K562 (cell line): ENCODE results near the gene NUP107. TPM values are rescaled to one million over a fixed set of nuclear protein-coding genes. Genes with fewer than 3 reads are reported as not detected.

ENCODE experiments used
- CCNT2 ChIP-seq: IDR thresholded peaks from 2 replicates; pipeline ENCODE4 v1.6.1; 2011; ENCODE audit warnings: borderline replicate concordance, low read depth, mild to moderate bottlenecking, moderate library complexity, mixed read lengths, low read length; ENCODE audit not compliant: insufficient read length; ENCODE audit errors: extremely low read depth
- EP400 ChIP-seq: fragments of 450-650 bp; IDR thresholded peaks from 2 replicates; pipeline ENCODE4 v1.6.1; 2017; ENCODE audit warnings: antibody characterized with exemption, mild to moderate bottlenecking, moderate library complexity
- JUNB ChIP-seq: fragments of 450-650 bp; formaldehyde crosslinking; conservative IDR thresholded peaks from 2 replicates; pipeline ENCODE4 v1.4.0; 2020; ENCODE audit warnings: mild to moderate bottlenecking
- KLF16 ChIP-seq: IDR thresholded peaks from 2 replicates; pipeline ENCODE4 v1.6.1; 2016; ENCODE audit warnings: antibody characterized with exemption
- L3MBTL2 ChIP-seq: fragments of 450-650 bp; IDR thresholded peaks from 2 replicates; pipeline ENCODE4 v1.6.1; 2016; ENCODE audit warnings: mild to moderate bottlenecking, moderate library complexity
- MTF1 ChIP-seq: fragments of 250-450 bp; sonication (Bioruptor Pico); IDR thresholded peaks from 2 replicates; pipeline ENCODE4 v1.9.0; 2021; ENCODE audit warnings: moderate library complexity, mild to moderate bottlenecking, inconsistent platforms, borderline replicate concordance
- NEUROD1 ChIP-seq: fragments of 150-350 bp; IDR thresholded peaks from 2 replicates; pipeline ENCODE4 v1.6.1; 2014; ENCODE audit warnings: borderline replicate concordance, low read length, low read depth; ENCODE audit not compliant: partially characterized antibody
- PML ChIP-seq: IDR thresholded peaks from 2 replicates; pipeline ENCODE4 v1.6.1; 2012; ENCODE audit warnings: low read length, inconsistent platforms
- POLR3G ChIP-seq: IDR thresholded peaks from 2 replicates; pipeline ENCODE4 v1.6.1; 2011; ENCODE audit not compliant: insufficient read length, insufficient replicate concordance; ENCODE audit errors: extremely low read depth
- SPI1 ChIP-seq: IDR thresholded peaks from 2 replicates; pipeline ENCODE4 v1.6.1; 2011; ENCODE audit warnings: low read depth, low read length, control low read depth, borderline replicate concordance
- TFAP4 ChIP-seq: sonication (generic); formaldehyde crosslinking; IDR thresholded peaks from 2 replicates; pipeline ENCODE4 v1.8.0; 2022; ENCODE audit warnings: missing genetic modification reagents, mild to moderate bottlenecking, moderate library complexity, borderline replicate concordance
- YBX1 ChIP-seq: fragments of 450-650 bp; IDR thresholded peaks from 2 replicates; pipeline ENCODE4 v1.7.1; 2016; ENCODE audit warnings: mild to moderate bottlenecking
- YY1 ChIP-seq, 3 experiments: IDR thresholded peaks; 2 replicates each; pipeline ENCODE4 v1.6.1; 2011; ENCODE audit warnings: low read length in 2 of 3, mild to moderate bottlenecking in 2 of 3, moderate library complexity in 2 of 3, borderline replicate concordance in 1 of 3, control low read depth in 1 of 3, low read depth in 1 of 3; ENCODE audit not compliant: insufficient read depth in 3 of 3, insufficient replicate concordance in 2 of 3, control insufficient read depth in 1 of 3, insufficient read length in 1 of 3; ENCODE audit errors: extremely low read depth in 1 of 3
- ZBTB12 ChIP-seq: fragments of 250-450 bp; sonication (Bioruptor Pico); IDR thresholded peaks from 2 replicates; pipeline ENCODE4 v1.4.0; 2020
- ZNF24 ChIP-seq: fragments of 450-650 bp; IDR thresholded peaks from 2 replicates; pipeline ENCODE4 v1.6.1; 2016
- ZNF347 ChIP-seq: fragments of 450-650 bp; formaldehyde crosslinking; IDR thresholded peaks from 2 replicates; pipeline ENCODE4 v1.4.0; 2020; ENCODE audit warnings: low read depth, mild to moderate bottlenecking, moderate library complexity
- ZNF766 ChIP-seq: fragments of 200-800 bp; sonication (Bioruptor generic); conservative IDR thresholded peaks from 2 replicates; pipeline ENCODE4 v1.6.1; 2016; ENCODE audit warnings: missing genetic modification characterization, missing compliant biosample characterization
- polyA plus RNA-seq, 8 experiments: library from polyadenylated mRNA; depleted of rRNA in 4 of 8; stranded (reverse) in 5 of 8; unstranded in 3 of 8; fragments of >200 nt; fragmentation: Nextera tagmentation in 2 of 8; fragmentation: Illumina TruSeq in 1 of 8; extraction: Ambion mirVana in 2 of 8; extraction: Trizol in 1 of 8; gene quantifications; 2 replicates each; pipeline versions ENCODE4 v1.2.1 to v1.2.3, GENCODE V29; 2011 to 2014; ENCODE audit warnings: inconsistent platforms in 1 of 8, missing spikeins in 1 of 8
- total RNA-seq, 7 experiments: library from RNA; depleted of rRNA in 6 of 7; stranded (reverse); fragments of >200 nt in 6 of 7; fragmentation: Illumina TruSeq in 2 of 7; extraction: Trizol in 2 of 7; gene quantifications; 2 replicates each; pipeline versions ENCODE4 v1.2.1 to v1.2.3, GENCODE V29; 2011 to 2021; ENCODE audit warnings: low replicate concordance in 1 of 7
- TF ChIP-seq, protein P1 (sequence below): fragments of 450-650 bp; formaldehyde crosslinking; IDR thresholded peaks from 2 replicates; pipeline ENCODE4 v1.4.0; 2020; ENCODE audit warnings: mild to moderate bottlenecking, moderate library complexity
- TF ChIP-seq, protein P2 (sequence below): fragments of 200-800 bp; sonication (Bioruptor generic); IDR thresholded peaks from 2 replicates; pipeline ENCODE4 v1.6.1; 2016; ENCODE audit warnings: missing genetic modification characterization, missing compliant biosample characterization

NUP107 gene
- total and polyA plus RNA-seq, 9 of the 15 experiments (the other 6 are each of a cell fraction or from before 2014, with no cell fraction given) = 129 to 277 (median 199) TPM

DNA sequence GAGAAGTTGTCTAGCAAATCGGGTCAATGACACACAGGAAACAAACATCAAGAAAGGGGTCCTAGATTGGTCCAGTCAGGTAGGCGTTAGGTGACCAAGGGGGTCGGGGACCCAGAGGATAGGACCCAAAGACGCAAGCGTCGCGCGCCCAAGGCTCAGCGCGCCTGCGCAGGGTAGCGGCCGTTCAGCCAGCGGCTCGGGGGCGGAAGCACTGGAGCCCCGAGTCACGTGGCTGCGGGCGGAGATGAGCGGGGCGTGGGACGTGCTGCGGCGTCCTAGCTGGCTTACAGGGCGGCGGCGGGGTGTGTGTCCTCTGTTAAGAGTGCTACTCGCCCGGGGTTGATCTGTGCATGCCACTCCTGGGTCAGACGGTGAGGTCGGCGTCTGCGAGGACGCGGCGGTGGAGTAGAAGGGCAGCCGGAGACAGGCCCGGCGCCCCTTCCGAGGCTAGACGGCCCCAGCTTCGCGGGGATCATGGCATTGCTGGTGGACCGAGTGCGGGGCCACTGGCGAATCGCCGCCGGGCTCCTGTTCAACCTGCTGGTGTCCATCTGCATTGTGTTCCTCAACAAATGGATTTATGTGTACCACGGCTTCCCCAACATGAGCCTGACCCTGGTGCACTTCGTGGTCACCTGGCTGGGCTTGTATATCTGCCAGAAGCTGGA is 59.3 kb downstream of the NUP107 start, which contains the start of gene SLC35E3 (continued):
- TF ChIP-seq KLF16 (no peak), POLR3G (no peak), L3MBTL2 (peak; percentile 75), EP400 (peak; percentile 77), NEUROD1 (no peak), SPI1 (0 out of 2 replicates have a peak, but pooled peaks have one; percentile 18), TFAP4 (no peak; the same call in none of the 2 replicates), JUNB (CRISPR knock-in tag) (no peak), ZNF766 (CRISPR knock-in tag) (no peak), ZNF347 (CRISPR knock-in tag) (no peak), PML (0 out of 2 replicates have a peak, but pooled peaks have one; percentile 23), YBX1 (no peak), ZBTB12 (CRISPR knock-in tag) (peak; percentile 53; the same call in 1 of the 2 replicates), CCNT2 (peak; percentile 93), MTF1 (CRISPR knock-in tag) (no peak), ZNF24 (peak; percentile 9; the same call in 1 of the 2 replicates), YY1 (IDR thresholded peaks at IDR 0.05; ENCODE audit: borderline replicate concordance in 1 of 3, control insufficient read depth in 1 of 3, extremely low read depth in 1 of 3, insufficient read depth in 3 of 3, insufficient read length in 1 of 3, insufficient replicate concordance in 2 of 3, low read depth in 1 of 3, low read length in 2 of 3) (peak in 2 of 3 experiments; percentile 59 to 68)
- TF ChIP-seq, protein P1, sequence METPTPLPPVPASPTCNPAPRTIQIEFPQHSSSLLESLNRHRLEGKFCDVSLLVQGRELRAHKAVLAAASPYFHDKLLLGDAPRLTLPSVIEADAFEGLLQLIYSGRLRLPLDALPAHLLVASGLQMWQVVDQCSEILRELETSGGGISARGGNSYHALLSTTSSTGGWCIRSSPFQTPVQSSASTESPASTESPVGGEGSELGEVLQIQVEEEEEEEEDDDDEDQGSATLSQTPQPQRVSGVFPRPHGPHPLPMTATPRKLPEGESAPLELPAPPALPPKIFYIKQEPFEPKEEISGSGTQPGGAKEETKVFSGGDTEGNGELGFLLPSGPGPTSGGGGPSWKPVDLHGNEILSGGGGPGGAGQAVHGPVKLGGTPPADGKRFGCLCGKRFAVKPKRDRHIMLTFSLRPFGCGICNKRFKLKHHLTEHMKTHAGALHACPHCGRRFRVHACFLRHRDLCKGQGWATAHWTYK = no peak
- TF ChIP-seq, protein P2, sequence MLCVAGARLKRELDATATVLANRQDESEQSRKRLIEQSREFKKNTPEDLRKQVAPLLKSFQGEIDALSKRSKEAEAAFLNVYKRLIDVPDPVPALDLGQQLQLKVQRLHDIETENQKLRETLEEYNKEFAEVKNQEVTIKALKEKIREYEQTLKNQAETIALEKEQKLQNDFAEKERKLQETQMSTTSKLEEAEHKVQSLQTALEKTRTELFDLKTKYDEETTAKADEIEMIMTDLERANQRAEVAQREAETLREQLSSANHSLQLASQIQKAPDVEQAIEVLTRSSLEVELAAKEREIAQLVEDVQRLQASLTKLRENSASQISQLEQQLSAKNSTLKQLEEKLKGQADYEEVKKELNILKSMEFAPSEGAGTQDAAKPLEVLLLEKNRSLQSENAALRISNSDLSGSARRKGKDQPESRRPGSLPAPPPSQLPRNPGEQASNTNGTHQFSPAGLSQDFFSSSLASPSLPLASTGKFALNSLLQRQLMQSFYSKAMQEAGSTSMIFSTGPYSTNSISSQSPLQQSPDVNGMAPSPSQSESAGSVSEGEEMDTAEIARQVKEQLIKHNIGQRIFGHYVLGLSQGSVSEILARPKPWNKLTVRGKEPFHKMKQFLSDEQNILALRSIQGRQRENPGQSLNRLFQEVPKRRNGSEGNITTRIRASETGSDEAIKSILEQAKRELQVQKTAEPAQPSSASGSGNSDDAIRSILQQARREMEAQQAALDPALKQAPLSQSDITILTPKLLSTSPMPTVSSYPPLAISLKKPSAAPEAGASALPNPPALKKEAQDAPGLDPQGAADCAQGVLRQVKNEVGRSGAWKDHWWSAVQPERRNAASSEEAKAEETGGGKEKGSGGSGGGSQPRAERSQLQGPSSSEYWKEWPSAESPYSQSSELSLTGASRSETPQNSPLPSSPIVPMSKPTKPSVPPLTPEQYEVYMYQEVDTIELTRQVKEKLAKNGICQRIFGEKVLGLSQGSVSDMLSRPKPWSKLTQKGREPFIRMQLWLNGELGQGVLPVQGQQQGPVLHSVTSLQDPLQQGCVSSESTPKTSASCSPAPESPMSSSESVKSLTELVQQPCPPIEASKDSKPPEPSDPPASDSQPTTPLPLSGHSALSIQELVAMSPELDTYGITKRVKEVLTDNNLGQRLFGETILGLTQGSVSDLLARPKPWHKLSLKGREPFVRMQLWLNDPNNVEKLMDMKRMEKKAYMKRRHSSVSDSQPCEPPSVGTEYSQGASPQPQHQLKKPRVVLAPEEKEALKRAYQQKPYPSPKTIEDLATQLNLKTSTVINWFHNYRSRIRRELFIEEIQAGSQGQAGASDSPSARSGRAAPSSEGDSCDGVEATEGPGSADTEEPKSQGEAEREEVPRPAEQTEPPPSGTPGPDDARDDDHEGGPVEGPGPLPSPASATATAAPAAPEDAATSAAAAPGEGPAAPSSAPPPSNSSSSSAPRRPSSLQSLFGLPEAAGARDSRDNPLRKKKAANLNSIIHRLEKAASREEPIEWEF = no peak
